ENCODE data around the gene MAGOH. TPM values are rescaled to one million over a fixed set of nuclear protein-coding genes. Genes with fewer than 3 reads are reported as not detected.

The MAGOH gene
- total and polyA plus RNA-seq, 4 donors, result 16.4 to 32.5 (median 26.5) TPM

DNA sequence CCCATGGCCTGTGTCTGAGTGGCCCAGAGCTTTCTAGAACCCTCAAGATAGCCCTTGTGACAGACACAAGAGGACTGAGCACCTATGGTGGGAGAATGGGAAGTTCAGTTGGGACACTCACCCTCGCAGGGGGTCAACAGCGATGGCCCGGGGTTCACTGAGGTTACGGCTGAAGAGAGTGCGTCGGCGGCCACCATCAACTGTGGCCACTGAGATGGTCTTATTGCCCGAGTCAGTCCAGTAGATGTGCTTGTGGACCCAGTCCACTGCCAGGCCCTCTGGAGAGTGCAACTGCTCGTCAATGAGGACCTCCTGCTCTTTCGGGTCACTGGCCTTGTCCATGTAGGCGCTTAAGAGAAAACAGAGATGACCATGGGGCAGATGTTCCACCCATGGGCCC is 25.7 kb upstream of the MAGOH start:
- WGBS, result 95% methylated on average over 11 of the region's 11 CpGs
- H3K4me1 ChIP-seq (ENCODE audit: control insufficient read depth in 4 of 4, insufficient read depth in 4 of 4, low read length in 3 of 4), result no peaks in the 10 kb centered on the region
- no peak for DNase-seq (ENCODE audit: low spot score)
- no peaks in the 10 kb centered on the region for H3K27me3 ChIP-seq (ENCODE audit: control insufficient read depth in 4 of 4, insufficient read depth in 4 of 4, low read length in 3 of 4)
- no peaks in the 10 kb centered on the region for H3K36me3 ChIP-seq (ENCODE audit: control insufficient read depth in 4 of 4, insufficient read depth in 3 of 4, low read depth in 1 of 4, low read length in 3 of 4)
- H3K27ac ChIP-seq (ENCODE audit: low read depth in 1 of 2, low read length in 2 of 2), result no peak overlapping the region
- H3K4me3 ChIP-seq (ENCODE audit: low read depth in 1 of 3, low read length in 3 of 3), result no peak overlapping the region
- no peak overlapping the region for H3K9ac ChIP-seq (ENCODE audit: low read depth in 1 of 2, low read length in 2 of 2)
- TF ChIP-seq SP1 (IDR thresholded peaks at IDR 0.05) (no peak), FOXA1 (IDR thresholded peaks at IDR 0.05) (no peak), HNF4G (IDR thresholded peaks at IDR 0.05) (no peak), YY1 (IDR thresholded peaks at IDR 0.05) (no peak), HNF4A (conservative IDR thresholded peaks at IDR 0.05) (no peak), FOXA2 (IDR thresholded peaks at IDR 0.05) (no peak), TAF1 (conservative IDR thresholded peaks at IDR 0.05) (no peak), RAD21 (IDR thresholded peaks at IDR 0.05) (no peak), NR2F2 (IDR thresholded peaks at IDR 0.05) (no peak), RXRA (IDR thresholded peaks at IDR 0.05) (no peak), JUND (IDR thresholded peaks at IDR 0.05) (no peak), GABPA (IDR thresholded peaks at IDR 0.05 in 1 of 2, conservative IDR thresholded peaks at IDR 0.05 in 1 of 2) (no peak), EGR1 (IDR thresholded peaks at IDR 0.05; ENCODE audit: low read depth in 2 of 2) (no peak)
- TF ChIP-seq, protein P1, sequence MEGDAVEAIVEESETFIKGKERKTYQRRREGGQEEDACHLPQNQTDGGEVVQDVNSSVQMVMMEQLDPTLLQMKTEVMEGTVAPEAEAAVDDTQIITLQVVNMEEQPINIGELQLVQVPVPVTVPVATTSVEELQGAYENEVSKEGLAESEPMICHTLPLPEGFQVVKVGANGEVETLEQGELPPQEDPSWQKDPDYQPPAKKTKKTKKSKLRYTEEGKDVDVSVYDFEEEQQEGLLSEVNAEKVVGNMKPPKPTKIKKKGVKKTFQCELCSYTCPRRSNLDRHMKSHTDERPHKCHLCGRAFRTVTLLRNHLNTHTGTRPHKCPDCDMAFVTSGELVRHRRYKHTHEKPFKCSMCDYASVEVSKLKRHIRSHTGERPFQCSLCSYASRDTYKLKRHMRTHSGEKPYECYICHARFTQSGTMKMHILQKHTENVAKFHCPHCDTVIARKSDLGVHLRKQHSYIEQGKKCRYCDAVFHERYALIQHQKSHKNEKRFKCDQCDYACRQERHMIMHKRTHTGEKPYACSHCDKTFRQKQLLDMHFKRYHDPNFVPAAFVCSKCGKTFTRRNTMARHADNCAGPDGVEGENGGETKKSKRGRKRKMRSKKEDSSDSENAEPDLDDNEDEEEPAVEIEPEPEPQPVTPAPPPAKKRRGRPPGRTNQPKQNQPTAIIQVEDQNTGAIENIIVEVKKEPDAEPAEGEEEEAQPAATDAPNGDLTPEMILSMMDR (IDR thresholded peaks at IDR 0.05; ENCODE audit: low read depth, low read length, missing input control), result no peak
- TF ChIP-seq, protein P2, sequence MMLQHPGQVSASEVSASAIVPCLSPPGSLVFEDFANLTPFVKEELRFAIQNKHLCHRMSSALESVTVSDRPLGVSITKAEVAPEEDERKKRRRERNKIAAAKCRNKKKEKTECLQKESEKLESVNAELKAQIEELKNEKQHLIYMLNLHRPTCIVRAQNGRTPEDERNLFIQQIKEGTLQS (IDR thresholded peaks at IDR 0.05), result no peak
- TF ChIP-seq, protein P3, sequence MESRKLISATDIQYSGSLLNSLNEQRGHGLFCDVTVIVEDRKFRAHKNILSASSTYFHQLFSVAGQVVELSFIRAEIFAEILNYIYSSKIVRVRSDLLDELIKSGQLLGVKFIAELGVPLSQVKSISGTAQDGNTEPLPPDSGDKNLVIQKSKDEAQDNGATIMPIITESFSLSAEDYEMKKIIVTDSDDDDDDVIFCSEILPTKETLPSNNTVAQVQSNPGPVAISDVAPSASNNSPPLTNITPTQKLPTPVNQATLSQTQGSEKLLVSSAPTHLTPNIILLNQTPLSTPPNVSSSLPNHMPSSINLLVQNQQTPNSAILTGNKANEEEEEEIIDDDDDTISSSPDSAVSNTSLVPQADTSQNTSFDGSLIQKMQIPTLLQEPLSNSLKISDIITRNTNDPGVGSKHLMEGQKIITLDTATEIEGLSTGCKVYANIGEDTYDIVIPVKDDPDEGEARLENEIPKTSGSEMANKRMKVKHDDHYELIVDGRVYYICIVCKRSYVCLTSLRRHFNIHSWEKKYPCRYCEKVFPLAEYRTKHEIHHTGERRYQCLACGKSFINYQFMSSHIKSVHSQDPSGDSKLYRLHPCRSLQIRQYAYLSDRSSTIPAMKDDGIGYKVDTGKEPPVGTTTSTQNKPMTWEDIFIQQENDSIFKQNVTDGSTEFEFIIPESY (IDR thresholded peaks at IDR 0.05), result no peak
- TF ChIP-seq, protein P4, sequence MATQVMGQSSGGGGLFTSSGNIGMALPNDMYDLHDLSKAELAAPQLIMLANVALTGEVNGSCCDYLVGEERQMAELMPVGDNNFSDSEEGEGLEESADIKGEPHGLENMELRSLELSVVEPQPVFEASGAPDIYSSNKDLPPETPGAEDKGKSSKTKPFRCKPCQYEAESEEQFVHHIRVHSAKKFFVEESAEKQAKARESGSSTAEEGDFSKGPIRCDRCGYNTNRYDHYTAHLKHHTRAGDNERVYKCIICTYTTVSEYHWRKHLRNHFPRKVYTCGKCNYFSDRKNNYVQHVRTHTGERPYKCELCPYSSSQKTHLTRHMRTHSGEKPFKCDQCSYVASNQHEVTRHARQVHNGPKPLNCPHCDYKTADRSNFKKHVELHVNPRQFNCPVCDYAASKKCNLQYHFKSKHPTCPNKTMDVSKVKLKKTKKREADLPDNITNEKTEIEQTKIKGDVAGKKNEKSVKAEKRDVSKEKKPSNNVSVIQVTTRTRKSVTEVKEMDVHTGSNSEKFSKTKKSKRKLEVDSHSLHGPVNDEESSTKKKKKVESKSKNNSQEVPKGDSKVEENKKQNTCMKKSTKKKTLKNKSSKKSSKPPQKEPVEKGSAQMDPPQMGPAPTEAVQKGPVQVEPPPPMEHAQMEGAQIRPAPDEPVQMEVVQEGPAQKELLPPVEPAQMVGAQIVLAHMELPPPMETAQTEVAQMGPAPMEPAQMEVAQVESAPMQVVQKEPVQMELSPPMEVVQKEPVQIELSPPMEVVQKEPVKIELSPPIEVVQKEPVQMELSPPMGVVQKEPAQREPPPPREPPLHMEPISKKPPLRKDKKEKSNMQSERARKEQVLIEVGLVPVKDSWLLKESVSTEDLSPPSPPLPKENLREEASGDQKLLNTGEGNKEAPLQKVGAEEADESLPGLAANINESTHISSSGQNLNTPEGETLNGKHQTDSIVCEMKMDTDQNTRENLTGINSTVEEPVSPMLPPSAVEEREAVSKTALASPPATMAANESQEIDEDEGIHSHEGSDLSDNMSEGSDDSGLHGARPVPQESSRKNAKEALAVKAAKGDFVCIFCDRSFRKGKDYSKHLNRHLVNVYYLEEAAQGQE (IDR thresholded peaks at IDR 0.05), result no peak
- TF ChIP-seq, protein P5, sequence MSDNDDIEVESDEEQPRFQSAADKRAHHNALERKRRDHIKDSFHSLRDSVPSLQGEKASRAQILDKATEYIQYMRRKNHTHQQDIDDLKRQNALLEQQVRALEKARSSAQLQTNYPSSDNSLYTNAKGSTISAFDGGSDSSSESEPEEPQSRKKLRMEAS (IDR thresholded peaks at IDR 0.05), result no peak
- no peaks in the 10 kb centered on the region for H3K9me3 ChIP-seq (ENCODE audit: control insufficient read depth in 4 of 4, low read length in 3 of 4)
